ENCODE measurements around the gene DHX16.
"Not testable (repeated sequence)": the region's sequence is repeated elsewhere in the genome, so short reads cannot be mapped to it uniquely, and the experiment has no call there.

DHX16 gene

DNA sequence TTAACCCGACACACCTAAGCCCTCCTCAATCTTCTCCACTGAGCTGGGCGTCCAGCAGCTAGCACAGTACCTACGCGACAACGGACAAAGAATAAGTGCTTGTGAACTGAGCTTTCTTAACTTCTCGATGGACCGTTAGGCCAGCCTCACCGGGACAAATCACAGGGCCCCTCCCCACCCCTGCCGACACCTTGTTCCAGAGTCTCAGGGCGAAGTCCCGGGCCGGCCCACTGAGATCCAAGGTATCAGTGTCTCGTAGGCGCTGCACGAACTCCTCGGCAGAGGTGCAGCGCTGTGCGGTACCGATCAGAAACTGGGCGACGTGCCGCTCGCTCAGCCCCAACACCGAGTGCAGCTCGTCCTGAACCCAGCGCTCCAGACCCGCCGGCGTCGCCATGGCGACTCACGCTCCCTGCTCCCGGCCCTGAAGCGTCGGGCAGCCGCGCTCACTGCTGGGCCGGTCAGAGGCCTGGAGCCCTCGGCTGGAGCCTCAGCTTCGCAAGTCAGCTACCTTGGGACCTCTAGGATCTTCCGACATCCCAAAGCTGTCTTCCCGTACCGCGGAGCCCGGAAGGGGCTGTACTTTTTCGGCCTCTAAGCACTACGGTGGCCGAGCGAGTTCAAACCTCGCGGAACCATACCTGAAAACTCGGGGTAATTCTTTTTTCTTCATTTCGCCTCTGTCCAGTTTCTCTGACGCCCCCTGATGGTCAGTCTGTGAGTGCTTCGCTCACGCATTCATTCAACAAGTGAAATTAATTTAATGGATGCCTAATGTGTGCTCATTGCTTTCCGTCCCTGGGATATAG, at the start of gene DHX16:
Gene DHX16 (minus strand): TSS at position 562 of the 809 bp plus-strand sequence. CDS start 165 bp downstream, at position 397.
- TF ChIP-seq, protein P1, sequence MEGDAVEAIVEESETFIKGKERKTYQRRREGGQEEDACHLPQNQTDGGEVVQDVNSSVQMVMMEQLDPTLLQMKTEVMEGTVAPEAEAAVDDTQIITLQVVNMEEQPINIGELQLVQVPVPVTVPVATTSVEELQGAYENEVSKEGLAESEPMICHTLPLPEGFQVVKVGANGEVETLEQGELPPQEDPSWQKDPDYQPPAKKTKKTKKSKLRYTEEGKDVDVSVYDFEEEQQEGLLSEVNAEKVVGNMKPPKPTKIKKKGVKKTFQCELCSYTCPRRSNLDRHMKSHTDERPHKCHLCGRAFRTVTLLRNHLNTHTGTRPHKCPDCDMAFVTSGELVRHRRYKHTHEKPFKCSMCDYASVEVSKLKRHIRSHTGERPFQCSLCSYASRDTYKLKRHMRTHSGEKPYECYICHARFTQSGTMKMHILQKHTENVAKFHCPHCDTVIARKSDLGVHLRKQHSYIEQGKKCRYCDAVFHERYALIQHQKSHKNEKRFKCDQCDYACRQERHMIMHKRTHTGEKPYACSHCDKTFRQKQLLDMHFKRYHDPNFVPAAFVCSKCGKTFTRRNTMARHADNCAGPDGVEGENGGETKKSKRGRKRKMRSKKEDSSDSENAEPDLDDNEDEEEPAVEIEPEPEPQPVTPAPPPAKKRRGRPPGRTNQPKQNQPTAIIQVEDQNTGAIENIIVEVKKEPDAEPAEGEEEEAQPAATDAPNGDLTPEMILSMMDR (conservative IDR thresholded peaks at IDR 0.05; ENCODE audit: low read length), result peak; percentile 88
- peak within 1 kb of the TSS; percentile 96 for H3K4me3 ChIP-seq (ENCODE audit: low read length)
- DNase-seq (ENCODE audit: low read depth), result peak; percentile 99

DNA sequence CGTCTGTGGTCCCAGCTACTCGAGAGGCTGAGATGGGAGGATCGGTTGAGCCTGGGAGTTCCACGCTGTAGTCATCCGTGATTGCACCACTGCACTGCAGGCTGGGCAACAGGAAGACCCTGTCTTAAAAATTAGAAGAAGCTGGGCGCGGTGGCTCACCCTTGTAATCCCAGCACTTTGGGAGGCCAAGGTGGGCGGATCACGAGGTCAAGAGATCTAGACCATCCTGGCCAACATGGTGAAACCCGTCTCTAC, 49.1 kb upstream of the DHX16 start:
- DNase-seq (ENCODE audit: low read depth), result peak; percentile 60

DNA sequence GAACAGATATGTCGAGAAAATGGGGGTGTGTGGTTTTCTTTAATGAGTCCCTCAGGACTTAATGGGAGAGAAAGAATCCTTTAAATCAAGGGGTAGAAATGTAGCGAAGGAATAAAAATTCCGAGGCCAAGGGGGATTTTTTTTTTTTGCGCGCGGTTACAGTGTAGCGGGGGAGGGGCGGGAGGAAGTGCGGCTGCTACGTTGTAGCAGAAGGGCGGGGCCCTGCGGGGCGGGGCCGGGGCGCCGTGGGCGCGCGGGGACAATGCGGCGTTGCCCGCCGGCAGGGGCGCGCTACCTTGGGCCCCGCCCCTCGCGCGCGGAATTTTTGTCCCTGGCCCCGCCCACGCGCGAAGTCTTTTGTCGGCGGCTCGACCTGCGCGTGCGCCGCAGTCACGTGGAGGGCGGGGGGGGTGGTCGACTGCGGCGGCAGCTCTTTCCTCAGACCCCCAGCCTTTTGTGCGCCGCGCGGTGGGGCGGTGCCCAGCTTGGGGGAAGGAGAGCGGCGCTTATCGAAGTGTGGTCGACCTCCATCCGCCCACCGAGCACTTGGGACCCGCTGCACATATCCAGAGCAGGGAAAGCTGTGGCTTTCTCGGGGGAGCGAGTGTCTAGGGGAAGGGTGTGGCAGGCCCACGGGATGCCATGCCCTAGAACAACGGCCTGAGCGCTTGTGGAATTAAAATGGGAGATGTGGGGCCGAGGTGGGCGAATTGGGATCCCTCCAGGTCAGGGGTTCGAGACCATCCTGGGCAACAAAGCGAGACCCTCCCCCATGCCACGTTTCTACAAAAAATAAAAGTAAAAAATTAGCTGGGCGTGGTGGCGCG, 48.6 kb upstream of the DHX16 start:
- TF ChIP-seq, protein P1 (conservative IDR thresholded peaks at IDR 0.05; ENCODE audit: low read length), result no peak; the same call in 1 of the 2 replicates
- peak overlapping the region; percentile 96 for H3K4me3 ChIP-seq (ENCODE audit: low read length)
- peak; percentile 89 for DNase-seq (ENCODE audit: low read depth)

More for the DNA sequence above, 49.1 kb upstream of the DHX16 start:
- peak overlapping the region; percentile 96 for H3K4me3 ChIP-seq (ENCODE audit: low read length)

DNA sequence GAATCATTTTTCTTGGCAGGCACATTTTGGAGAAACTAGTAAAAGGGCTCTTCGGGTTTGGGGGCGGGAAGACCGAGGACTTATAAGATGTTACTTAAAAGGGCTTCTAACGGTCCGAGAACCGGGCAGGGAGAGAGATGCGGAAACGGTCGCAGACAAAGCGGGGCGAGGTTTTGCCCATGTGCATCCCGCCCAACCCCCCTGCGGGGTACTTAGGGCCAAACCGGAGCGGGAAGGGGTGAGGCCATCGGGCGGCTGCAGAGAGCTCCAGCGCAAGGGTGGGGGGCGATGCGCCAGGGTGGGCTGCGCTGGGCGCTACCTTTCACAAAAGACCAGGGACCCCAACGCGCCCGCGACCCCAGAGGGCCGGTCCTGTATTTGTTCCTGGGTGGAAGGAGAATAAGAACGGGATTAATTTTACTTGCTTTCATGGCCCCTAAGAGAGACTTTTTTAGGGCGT, 48.0 kb upstream of the DHX16 start:
- peak; percentile 44 for DNase-seq (ENCODE audit: low read depth)
- TF ChIP-seq, protein P1 (conservative IDR thresholded peaks at IDR 0.05; ENCODE audit: low read length), result no peak
- peak overlapping the region; percentile 93 for H3K4me3 ChIP-seq (ENCODE audit: low read length)

DNA sequence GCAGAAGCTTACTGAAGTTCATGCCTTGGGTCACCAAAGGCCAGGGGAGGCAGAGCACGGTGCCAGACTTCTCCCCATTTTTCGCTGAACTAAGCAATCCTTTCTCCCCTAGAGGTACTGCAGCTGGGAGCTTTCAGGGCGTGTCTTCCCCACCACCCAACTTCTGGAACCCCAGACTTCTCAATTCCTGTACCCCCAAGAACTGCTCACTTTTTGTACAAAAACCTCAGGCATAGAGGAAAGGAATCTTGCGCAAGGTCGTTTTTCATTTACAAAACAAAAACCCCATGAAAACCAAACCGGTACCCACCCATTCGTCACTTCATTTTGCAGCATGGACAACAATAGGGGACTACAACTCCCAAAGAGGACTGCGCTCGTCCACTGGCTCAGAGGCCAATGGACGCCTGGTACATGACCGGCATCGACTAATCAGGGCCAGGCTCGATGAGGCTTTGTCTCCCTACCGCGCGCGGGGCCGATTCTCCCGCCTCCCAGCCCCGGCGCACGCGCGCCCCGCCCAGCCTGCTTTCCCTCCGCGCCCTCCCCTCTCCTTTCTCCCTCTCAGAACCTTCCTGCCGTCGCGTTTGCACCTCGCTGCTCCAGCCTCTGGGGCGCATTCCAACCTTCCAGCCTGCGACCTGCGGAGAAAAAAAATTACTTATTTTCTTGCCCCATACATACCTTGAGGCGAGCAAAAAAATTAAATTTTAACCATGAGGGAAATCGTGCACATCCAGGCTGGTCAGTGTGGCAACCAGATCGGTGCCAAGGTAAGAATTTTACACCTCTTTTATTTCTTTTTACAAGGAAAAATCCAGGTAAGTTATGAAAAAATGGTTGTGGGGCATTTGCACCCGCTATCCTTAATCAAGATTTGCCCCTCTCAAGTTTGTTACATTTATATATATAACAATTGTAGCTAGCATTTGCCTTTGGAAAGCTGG, 47.3 kb upstream of the DHX16 start, which contains the start of gene TUBB:
Gene TUBB (plus strand): TSS at position 562 of the 947 bp plus-strand sequence. CDS start 155 bp downstream, at position 717.
- peak; percentile 97 for DNase-seq (ENCODE audit: low read depth)
- TF ChIP-seq, protein P1 (conservative IDR thresholded peaks at IDR 0.05; ENCODE audit: low read length), result 0 out of 2 replicates have a peak, but pooled peaks have one; percentile 8
- peak within 1 kb of the TSS; percentile 93 for H3K4me3 ChIP-seq (ENCODE audit: low read length)

DNA sequence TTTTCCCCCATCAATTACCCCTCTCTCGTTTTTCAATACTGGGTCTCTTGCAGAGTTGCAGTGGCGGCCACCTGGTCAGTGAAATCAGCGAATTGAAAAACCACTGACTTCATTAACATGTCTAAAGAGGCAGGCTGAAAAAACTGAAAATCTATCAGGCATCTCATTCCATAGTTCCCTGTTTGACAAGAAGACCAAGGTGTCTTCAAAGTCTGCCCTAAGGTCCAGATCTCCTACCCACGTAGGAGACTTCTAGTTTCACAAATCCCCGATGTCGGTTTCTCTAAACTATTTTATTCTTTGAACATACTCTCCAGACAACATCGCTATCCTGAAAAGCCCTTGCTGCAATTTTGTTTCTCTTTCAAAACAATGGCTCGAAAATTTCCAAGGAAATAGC, 46.5 kb upstream of the DHX16 start:
- peak overlapping the region; percentile 71 for H3K4me3 ChIP-seq (ENCODE audit: low read length)
- no peak for DNase-seq (ENCODE audit: low read depth)
- TF ChIP-seq, protein P1 (conservative IDR thresholded peaks at IDR 0.05; ENCODE audit: low read length), result no peak

DNA sequence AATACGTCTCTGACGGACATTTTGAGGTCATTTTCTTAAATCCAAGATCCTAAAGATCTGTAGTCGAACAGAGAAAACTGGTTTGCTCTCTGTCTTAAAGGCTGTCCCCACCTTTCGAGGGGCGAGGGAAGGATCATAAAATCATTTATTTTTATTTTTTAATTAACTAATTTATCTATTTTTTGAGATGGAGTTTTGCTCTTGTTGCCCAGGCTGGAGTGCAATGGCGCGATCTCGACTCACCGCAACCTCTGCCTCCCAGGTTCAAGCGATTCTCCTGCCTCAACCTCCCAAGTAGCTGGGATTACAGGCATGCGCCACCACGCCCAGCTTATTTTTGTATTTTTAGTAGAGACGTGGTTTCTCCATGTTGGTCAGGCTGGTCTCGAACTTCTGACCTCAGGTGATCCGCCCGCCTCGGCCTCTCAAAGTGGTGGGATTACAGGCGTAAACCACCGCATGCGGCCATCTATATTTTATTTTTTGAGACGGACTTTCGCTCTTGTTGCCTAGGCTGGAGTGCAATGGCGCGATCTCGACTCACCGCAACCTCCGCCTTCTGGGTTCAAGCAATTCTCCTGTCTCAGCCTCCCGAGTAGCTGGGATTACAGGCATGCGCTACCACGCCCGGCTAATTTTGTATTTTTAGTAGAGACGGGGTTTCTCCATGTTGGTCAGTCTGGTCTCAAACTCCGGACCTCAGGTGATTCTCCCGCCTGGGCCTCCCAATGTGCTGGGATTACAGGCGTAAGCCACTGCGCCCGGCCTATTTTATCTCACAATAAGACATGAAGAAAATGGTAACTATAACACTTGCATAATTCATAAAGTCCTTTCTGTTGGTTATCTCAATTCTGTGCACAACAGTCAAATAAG, 45.3 kb upstream of the DHX16 start:
- not testable (repeated sequence) for DNase-seq (ENCODE audit: low read depth)
- H3K4me3 ChIP-seq (ENCODE audit: low read length), result peak overlapping the region; percentile 59

Data from AG10803 (cell line).